Heart left ventricle (tissue), 13 donors: Measurements from ENCODE around the gene PRPS1.

ENCODE experiments used
- POLR2A ChIP-seq, 2 donors: fragments of 450-650 bp; IDR thresholded peaks; one replicate each; pipeline ENCODE4 v1.6.1; 2017; ENCODE audit warnings: antibody characterized with exemption in 2 of 2, mild to moderate bottlenecking in 2 of 2, moderate library complexity in 2 of 2
- TF ChIP-seq, protein P1 (sequence below), 12 donors: fragments of 200-600 bp; sonication (generic) in 4 of 12; IDR thresholded peaks; one replicate each; pipeline versions ENCODE4 v1.5.0 to v1.8.0; 2018 to 2022; ENCODE audit warnings: antibody characterized with exemption in 12 of 12, mild to moderate bottlenecking in 5 of 12
- donor health status: ischemic (EF 13 %, LVEDD 7.1; RV severe dilation, severe dysfunction).
- donor health status: DM: no; HTN: yes; CAD: no.
- donor health status: DM: no; HTN: no; CAD: no.
- donor health status: ischemic (EF 25% LVEDD 6.9; RV normal size, moderate dysfunction).
- donor health status: ischemic (EF 25% LVEDD 5.7; RV mildly dilated, moderate dysfunction).
- donor health status: ischemic (EF 35%, LVEDD 5.7; RV mildly dilated, moderate dysfunction).
- donor health status: nonischemic (EF 11% LVEDD 7.7; RV severe dilation, severe dysfunction).
- donor health status: DM: yes; HTN: yes; CAD: no.
- donor health status: PGD.
- donor health status: ischemic (EF 29% LVEDD 5.4; RV normal size, mild dysfunction).
- donor health status: nonischemic (EF 23%, LVEDD 6.1; RV moderate dilation, normal function).

DNA sequence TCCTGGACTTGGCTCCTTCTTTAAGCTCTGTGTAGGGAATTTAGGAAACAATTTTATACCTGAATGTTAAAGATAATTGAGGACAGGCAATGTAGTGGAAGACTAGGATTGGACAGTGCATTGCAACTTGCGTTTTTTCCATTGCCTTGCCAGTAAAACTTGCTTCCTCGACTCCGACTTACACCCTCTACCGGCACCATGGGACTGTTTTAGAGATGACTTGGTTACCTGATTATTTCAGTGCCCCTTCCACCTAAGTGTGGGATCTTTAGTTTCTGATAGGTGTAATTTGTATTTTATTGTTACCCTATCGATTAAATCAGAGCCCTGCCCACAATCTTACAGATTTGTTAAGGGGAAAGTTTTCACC is 1.2 kb downstream of the PRPS1 start:
- no peak for TF ChIP-seq POLR2A (IDR thresholded peaks at IDR 0.05)
- TF ChIP-seq, protein P1, sequence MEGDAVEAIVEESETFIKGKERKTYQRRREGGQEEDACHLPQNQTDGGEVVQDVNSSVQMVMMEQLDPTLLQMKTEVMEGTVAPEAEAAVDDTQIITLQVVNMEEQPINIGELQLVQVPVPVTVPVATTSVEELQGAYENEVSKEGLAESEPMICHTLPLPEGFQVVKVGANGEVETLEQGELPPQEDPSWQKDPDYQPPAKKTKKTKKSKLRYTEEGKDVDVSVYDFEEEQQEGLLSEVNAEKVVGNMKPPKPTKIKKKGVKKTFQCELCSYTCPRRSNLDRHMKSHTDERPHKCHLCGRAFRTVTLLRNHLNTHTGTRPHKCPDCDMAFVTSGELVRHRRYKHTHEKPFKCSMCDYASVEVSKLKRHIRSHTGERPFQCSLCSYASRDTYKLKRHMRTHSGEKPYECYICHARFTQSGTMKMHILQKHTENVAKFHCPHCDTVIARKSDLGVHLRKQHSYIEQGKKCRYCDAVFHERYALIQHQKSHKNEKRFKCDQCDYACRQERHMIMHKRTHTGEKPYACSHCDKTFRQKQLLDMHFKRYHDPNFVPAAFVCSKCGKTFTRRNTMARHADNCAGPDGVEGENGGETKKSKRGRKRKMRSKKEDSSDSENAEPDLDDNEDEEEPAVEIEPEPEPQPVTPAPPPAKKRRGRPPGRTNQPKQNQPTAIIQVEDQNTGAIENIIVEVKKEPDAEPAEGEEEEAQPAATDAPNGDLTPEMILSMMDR (IDR thresholded peaks at IDR 0.05) = peak in 3 of 12 donors; percentile 11 to 27 (median 22)
